HG03442 (cell line): Measurements from ENCODE around the gene ATP5F1A.

Source experiments
- ATAC-seq: cut with Tn5 transposase; IDR thresholded peaks from one replicate; pipeline ENCODE4 v1.9.1; 2021; ENCODE audit warnings: mild to moderate bottlenecking, moderate library complexity; ENCODE audit not compliant: unreplicated experiment

ATP5F1A gene

DNA sequence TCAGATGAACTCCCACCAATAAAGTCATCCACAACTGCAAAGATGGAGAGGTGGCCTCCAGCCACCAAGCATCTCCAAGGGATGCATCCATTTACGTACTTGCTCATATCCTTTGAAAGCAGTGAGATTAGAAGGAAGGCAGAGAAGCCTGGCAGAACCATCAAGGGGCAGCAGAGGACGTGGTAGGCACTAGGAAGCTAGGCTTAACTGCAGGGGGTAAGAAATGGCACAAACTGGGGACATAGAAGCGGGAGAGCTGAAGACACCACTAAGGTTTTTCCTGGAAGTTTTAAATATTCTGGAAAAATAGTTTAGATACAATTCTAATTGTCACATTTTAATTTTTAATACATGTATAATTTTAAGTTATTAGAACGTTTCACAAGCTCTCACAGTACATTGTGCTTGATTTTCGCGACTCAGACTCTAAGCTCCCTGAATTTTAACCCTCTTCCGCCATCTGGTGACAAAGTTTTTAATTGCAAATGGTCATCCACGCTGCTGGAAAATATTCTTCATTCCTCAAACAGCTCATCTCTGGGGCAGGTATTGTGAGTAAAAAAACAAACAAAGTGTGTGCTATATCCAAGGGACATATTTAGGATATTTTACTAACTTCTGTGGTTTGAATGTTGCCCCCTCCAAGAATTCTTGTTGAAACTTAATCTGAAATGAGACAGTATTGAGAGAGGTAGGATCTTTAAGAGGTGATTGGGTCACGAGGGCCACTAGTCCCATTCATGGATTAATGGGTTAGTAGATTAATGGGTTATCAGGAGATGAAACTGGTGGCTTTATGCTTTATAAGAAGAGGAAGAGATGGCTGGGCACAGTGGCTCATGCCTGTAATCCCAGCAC, 24.4 kb downstream of the ATP5F1A start:
- ATAC-seq = no peak

DNA sequence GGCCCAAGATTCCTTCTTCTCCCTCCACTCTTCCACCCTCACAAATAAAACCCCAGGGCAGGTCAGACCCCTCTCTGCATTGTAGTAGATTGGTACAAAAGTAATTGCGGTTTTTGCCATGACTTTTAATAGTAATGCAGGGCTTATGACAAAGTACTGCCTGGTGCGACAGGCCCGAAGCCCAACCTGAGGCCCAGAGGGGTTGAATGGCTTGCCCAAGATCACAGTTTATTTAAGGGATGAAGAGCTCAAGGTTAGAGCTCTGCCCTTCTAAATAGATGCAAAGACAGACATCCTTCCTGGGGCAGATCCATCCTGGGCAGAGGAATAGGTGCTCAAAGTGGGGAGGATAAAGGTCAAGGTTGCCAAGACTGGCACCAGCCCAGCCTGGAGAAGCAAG, 25.1 kb downstream of the ATP5F1A start:
- ATAC-seq = no peak

DNA sequence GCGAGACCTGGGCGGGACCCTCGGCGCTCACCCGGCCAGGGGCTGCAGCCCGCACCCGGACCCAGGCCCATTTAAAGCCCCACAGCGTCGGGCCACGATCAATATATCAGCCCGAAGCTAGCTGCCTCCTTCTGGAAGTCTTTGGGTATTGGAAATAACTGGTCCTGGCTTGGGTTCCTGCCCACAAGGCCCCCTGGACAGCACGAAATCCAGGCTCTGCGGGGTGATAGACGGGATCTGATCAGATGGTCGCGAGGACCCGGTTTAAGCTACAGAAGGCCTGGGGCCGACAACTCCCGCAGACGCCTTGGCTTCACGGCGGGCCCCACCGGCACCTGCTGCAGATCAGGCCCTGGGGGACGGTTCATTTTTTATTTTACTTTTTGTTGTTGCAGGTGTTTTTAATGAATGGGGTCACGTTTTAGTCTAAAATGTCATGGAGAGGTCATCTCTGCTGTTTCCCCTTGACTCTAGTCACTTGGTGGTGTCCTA, 25.7 kb downstream of the ATP5F1A start:
- ATAC-seq = no peak

DNA sequence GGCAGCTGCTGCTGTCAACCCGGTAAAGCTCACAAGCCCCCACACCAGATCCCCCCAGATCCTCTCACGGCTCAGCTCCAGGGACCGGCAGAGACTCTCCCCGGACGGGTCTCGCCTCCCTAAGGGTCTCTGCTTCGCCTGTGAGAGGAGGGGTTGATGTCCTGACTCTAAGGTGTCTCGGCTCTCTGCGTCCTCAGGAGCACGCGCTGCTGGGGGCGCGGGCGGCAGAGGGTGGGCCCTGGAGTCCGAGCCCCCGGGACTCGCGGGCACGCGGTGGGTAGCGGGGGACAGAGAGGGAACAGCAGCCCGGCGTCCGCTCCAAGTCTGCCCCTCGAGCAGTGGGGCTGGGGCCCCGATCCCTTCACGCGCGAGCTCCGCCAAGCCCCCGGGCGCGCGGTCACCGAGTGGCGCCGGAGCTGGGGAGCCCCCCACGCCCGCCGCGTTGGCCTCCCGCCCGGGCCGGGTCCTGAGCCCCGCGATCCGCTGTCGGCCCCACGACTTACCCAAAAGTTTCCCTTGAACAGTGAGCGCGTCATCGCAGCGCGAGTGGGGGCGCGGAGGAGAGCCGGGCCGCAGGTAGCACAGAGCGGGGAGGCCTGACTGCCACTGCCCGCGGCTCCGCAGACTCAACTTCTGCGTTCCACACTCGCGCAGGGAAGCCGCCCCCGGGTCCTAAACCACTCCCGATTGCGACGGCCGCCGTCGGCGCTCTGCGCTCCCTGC, 26.3 kb downstream of the ATP5F1A start, which contains the start of gene PSTPIP2:
PSTPIP2 (minus strand) TSS at position 608 of the 723 bp plus-strand sequence; CDS start at position 536, 72 bp downstream.
- peak; percentile 62 for ATAC-seq

DNA sequence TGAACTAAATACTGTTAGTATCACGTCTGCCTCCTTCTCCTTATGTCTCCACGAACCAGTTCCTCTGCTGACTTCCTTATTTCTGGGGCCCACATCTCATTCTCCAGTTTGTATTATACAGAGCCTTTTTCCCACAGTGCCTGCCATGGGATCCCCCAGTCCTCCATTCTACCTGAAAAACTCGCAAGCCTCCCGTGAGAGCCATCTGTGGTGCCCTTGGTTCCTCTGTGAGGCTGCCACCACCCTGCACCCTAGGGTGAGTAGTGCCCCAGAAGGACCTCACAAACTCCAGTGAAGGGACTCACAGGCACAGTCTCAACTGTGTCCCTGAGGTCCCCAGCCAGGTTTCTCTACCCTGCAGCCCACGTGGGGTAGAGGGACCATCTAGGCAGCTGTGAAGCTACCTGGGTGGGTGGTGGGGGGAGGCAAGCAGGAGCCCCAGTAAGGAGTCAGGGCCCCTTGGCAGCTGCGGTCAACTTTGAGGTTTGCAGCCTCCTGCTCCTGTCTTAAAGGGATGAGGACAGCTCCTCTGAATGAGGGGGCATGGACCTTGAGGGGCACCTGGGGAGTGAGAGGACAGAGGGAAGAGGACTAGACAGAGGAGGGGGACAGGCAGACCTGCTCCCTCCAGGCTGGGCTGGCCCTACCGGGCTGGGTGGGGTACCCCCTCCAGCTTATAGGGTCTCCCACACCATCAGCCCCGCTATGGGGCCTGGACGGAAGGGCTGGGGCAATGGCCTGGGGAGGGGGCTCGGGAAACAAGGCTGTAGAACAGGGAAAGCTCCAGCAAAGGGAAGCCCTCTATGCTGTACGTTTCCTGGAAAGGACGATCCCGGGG, 27.1 kb downstream of the ATP5F1A start:
- no peak for ATAC-seq

DNA sequence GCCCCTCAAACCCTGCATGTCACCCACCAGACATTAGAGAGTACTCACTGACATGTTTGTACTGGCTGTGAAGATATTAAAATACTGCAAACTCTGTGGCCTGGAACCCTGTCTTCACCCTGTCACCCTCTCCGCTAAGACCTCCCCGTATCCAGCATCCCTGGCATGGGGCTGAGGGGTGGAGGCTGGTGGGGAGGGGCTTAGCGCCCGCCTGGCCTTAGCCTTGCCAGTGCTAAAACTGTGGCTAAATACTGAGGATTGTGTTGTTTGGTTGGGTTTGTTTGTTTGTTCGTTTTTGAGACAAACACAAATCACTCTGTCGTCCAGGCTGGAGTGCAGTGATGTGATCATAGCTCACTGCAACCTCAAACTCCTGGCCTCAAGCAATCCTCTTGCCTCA, 27.9 kb downstream of the ATP5F1A start:
- no peak for ATAC-seq

DNA sequence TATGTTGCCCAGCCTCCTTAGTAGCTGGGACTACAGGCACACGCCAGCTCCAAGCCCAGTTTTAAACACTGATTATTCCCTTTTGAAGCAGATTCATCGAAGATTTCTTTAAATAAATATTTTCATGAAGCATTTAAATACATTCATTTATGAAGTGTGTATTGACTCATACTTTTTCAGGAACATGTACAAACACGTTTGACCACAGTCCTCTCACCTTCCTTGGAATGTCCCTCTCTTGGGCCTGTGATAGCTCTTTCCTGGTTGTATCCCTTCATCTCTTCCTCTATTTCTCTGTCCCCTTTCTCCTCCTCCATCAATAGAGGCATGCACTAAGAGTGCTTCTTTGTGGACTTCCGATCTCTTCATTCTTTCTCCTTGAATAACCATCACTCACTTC, 28.6 kb downstream of the ATP5F1A start:
- ATAC-seq = no peak

DNA sequence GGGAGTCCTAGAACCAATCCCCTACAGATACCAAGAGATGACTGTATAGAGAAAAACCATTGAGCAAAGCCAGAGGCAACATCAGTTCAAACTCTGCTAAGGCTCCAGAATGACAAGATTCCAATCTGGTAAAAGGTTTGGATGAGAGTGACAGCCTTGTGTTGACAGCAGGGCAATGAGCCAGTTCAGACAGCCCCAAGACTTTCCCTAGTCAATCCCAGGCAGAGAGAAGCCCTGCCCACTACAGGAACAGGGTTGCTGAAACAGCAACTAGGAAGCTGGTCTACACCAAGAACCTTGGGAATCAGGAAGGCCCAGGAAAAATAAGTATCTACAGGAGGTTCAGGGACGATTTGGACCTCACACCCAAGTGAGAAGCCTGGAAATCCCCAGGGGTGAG, 29.3 kb downstream of the ATP5F1A start:
- ATAC-seq = no peak

DNA sequence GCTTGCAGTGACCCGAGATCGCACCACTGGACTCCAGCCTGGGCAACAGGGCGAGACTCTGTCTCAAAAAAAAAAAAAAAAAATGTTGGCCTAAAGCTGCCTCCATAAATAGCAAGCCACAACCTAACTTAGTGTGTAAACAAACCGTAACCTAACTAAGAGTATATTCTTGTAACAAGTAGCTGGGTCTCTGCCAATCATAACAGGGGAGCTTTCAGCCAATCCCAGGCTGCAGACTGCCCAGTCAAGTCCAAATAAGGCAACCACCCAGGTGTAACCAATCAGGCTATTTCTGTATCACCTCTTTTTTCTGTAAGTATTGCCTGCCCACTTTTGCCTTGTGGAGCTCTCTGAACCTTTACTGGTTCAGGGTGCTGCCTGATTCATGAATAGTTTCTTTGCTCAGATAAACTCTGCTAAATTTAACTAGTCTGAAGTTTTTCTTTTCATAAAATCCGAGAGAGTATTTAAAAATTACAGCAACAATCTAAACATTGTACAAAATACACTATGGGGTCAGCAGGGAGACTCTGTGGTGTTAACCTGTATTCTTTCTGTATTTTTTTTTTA, 30.6 kb downstream of the ATP5F1A start:
- no peak for ATAC-seq

DNA sequence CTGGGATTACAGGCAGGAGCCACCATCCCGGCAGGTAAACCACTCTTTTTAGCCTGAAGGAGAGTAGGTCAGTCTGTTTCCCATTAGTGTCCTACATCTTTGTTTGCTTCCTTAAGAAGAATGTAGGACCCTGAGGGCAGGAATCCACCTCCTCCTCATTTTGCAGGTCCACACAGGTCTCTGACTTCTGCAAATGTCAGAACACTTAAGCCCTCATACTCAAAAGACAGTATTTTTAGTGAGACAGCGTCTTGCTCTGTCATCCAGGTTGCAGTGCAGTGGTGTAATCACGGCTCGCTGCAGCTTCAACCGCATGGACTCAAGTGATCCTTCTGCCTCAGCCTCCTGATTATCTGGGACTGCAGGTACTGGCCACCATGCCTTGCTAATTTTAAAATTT, 35.3 kb downstream of the ATP5F1A start:
- ATAC-seq = no peak

DNA sequence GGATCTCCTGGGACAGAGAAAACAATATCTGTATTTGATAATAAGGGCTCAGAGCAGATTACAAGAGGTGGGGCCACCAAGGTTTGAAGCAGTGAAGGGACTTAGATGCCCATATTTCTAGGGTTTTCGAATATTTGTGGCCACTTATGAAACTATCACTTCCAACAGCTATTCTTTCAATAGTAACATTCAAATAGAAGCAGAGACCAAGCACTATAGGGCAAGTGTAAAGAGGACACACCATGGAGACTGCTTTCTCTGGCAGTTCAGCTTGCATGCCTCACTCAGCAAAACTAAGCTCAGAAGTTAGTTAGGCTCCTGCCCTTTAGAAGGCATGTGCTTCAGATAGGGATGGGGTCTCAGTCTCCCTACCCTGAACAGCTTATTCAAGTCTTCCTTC, 36.3 kb downstream of the ATP5F1A start:
- no peak for ATAC-seq

DNA sequence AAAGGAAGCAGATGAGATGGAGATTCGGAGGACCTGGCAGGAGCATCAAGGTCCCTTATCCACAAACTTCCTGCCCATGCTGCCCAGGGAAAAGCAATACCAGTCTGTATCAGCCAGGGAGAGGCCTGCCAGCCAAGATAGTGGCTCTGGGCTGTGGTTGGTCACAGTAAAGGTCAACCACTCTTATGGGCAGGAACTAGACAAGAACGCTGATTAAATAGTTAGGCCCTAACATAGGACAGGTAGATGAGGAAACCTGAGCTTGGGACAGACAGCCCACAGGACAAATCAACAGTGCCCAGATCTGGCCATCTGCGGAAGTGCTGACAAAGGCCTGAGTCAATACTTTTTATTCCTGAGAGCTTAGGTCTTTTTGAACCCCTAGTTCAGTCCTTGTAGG, 36.7 kb downstream of the ATP5F1A start:
- ATAC-seq = no peak

DNA sequence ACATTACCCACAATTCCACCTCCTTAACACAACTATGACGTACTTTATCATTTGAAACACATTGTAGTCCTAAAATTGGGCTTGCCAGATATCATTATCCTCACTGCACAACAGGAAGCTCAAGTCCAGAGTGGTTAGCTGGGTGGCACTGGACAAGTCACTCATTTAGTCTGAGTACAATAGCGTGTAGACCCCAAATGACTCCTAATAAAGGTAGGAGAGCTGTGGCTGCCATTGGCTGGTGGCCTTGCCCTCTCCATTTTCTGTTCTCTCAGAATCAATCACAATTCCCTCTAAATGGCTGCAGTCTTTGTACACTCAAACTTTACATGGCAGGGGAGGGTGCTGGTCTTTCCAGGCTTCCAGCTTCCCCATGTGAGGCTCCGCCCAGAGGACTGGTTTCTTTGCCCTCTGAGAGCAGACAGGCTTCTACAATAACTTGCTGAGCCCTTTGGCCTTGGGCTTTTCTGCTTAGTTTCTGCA, 37.7 kb downstream of the ATP5F1A start:
- no peak for ATAC-seq

DNA sequence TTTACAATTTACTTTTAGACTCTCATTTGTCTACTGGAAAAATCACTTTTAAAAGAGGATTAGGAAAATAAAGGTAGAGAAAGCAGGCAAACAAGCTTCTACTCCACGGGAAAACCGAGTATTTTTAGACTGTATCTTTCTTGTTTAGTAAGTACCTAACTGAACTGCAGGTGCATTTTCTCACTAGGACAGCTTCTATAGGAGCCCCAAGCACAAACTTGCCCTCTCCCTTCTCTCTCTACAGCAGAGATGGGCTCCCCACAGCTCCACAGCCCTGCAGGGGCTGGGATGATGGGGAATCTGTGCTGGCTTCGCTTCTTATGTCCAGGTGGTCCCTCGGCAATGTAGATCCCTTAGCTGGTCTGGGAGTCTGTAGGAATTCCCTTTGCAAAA, 42.3 kb downstream of the ATP5F1A start:
- no peak for ATAC-seq

DNA sequence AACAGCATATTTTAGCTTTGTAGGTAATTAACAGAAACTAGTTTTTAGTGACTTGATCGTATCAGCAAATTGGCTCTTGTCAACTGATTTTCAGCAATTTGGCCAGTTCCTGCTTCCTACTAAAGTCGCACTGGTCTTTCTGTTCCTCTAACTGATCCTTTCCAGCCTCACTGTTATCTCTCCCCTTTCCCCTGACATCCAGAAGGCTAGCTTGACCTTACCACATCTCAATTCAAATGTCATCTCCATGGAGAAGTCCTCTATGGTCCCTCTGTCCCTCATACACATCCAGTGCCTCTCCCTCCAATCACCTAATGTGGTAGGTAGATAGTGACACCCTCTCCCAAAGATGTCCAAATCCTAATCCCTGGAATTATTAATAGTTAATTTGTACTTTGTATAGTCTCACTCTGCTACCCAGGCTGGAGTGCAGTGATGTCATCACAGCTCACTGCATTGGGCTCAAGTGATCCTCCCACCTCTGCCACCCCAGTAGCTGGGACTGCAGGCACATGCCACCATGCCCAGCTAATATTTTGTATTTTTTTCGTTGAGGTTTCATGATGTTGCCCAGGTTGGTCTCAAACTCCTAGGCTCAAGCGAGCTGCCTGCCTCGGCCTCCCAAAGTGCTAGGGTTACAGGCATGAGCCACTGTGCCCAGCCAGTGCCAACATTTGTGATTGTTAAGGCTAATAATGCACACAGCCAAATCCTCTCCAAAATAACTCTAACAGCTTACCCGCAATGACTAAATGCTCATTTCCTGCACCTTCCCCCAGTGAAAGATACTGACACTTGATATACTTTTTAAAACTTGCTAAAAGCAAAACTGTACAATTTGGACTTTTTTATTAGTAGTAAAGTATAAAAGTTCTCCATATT, 42.9 kb downstream of the ATP5F1A start:
- ATAC-seq = no peak

DNA sequence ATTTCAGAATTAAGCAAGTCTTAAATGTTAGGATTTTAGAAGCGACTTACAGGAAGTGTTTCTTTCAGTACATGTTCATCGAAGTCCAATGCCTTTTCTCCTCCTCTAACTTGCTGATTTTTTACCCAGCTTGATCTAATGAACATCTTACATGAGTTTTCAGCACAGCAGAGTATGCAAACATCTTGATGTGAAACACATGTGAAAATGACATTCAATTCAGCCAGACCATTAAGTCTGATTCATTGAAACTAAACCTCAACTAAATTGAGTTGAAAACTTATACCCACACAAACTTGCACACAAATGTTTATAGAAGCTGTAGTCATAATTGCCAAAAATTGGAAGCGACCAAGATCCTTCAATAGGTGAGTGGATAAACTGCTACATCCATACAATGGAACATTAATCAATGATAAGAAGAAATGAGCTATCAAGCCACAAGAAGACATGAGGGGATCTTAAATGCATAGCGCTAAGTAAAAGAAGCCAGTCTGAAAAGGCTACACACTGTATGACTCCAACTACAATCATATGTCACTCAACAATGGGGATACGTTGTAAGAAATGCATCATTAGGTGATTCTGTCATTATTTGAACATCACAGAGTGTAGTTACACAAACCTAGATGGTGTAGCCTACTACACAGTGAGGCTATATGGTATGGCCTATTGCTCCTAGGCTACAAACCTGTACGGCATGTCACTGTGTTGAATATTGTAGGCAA, 44.6 kb downstream of the ATP5F1A start:
- ATAC-seq = no peak

DNA sequence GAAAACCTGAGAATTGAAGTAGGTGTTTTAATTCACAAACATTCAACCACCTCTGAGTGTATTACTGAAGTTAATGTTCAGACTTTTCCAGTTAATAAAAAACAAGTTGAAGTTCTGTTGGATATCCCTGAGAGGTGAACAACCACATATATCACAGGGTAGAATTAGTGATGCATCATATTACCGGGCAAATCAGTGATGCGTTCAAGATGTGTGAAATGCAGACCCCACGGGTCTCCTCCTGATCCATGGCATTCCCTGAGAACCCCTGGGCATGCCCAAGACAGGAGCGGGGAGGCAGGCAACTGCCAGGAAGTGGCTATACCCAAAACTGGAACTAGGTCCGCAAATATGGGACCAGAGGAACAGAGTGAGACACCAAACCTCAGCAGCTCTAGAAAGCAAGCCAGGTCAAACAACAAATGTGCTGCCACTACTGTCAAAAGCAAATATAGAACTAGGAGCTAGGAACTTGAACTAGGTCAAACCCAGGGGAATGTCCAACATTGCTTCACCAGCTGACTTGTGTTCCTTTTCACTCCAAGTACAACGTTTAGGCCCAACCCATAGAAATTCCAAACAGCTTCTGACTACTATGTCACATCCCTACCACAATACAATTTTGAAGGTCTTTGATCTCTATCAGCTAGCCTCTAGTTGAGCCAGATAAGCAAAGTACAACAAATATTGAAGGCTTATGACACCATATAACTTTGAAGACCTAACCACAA, 46.2 kb downstream of the ATP5F1A start:
- no peak for ATAC-seq

DNA sequence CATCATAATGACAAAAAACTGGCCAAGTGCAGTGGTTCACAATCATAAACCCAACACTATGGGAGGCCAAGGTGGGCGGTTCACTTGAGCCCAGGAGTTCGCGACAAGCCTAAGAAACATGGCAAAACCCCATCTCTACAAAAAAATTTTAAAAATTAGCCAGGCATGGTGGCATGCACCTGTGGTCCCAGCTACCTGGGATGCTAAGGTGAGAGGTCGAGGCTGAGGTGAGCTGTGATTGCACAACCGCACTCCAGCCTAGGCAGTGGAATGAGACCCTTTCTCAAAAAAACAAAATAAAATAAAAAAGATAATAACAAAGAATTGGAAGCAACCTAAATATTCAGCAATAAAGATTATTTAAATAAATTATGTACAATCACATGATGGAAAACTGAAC, 47.8 kb downstream of the ATP5F1A start:
- no peak for ATAC-seq
